ENCODE results near the gene GM2A. TPM values are rescaled to one million over a fixed set of nuclear protein-coding genes. Genes with fewer than 3 reads are reported as not detected.

The GM2A gene
- total and polyA plus RNA-seq, 3 donors from 2014 or later: 29.8 to 54.4 (median 38.0) TPM

DNA sequence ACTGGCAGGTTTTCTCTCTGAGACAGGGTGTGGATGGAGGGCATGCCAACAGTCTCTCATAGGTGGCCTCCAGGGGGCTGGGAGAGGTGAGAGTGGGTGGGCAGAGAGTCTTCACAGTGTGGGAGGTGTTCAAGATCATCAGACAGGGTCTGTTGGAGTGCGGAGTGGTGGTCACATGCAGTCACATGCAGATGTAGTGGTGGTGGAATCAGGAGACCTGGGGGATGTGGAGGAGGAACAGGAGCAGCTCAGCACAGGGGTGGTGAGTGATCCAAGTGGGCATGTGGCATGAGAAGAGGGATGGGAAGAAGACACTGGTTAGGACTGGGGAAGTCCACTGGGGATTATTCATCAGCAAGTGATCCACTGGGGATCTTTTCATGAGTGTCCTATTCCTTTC, 5.8 kb downstream of the GM2A start:
- no peak for TF ChIP-seq POLR2A (IDR thresholded peaks at IDR 0.05)
- no peak overlapping the region for H3K4me3 ChIP-seq
- peaks cover 7% of the 10 kb centered on the region for H3K4me1 ChIP-seq
- no peak for DNase-seq
- 0 to 40% methylated on average over 1 of the region's 1 CpG for WGBS, 2 donors
- intact Hi-C loops (cut with DNase I; ENCODE audit: low total_unique reads): no loop called here
- H3K36me3 ChIP-seq (ENCODE audit: low read depth, missing control alignments): no peaks in the 10 kb centered on the region
- no peaks in the 10 kb centered on the region for H3K9me3 ChIP-seq
- H3K27ac ChIP-seq: no peak overlapping the region
- H3K27me3 ChIP-seq: no peaks in the 10 kb centered on the region

DNA sequence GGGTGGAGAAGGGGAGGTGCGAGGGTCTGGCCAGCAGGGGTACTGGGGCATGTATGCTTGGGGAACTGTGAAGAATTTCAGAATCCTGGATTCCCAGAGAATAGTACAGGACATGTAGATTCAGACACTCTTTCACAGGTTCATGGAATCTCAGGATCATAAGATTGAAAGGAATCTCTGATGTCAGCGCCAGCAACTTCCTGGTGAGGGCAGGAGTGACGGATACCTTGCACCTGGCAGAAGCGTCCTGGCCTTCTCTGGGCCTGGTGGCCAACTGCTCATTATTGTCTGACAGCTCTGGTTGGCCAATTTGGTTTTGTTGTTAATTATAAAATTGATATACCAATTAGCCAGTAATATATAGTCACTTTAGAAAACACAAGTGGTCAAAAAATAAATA, 6.9 kb downstream of the GM2A start:
- DNase-seq: no peak
- intact Hi-C loops (cut with DNase I; ENCODE audit: low total_unique reads): no loop called here
- H3K4me3 ChIP-seq: no peak overlapping the region

DNA sequence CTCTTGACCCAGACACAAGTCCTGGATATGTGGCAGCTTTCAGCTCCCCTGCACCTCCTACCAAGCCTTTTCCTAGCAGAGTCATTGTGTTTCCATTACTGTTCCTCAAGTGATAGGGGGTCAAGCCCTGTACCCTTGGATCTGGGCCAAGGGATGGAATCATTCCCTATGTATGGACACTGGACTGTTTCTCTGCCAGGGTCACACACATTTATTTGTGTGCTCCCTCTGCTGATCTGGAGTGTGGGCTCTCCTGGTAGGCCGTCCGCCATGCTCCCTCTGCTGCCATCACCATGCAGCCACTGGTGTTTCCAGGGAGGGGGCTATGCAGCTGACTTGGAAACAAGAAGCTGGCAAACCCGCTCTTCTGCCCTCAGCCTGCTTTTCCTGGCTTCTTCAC, 9.5 kb downstream of the GM2A start:
- Histone ChIP-seq H3K4me1 (no peaks in the 10 kb centered on the region), H3K36me3 (ENCODE audit: low read depth, missing control alignments) (no peaks in the 10 kb centered on the region), H3K4me3 (no peak overlapping the region), H3K9me3 (no peaks in the 10 kb centered on the region), H3K27ac (no peak overlapping the region), H3K27me3 (no peaks in the 10 kb centered on the region)
- intact Hi-C loops (cut with DNase I; ENCODE audit: low total_unique reads): no loop called here
- no peak for DNase-seq
- no peak for TF ChIP-seq POLR2A (IDR thresholded peaks at IDR 0.05)
- TF ChIP-seq, protein P1, sequence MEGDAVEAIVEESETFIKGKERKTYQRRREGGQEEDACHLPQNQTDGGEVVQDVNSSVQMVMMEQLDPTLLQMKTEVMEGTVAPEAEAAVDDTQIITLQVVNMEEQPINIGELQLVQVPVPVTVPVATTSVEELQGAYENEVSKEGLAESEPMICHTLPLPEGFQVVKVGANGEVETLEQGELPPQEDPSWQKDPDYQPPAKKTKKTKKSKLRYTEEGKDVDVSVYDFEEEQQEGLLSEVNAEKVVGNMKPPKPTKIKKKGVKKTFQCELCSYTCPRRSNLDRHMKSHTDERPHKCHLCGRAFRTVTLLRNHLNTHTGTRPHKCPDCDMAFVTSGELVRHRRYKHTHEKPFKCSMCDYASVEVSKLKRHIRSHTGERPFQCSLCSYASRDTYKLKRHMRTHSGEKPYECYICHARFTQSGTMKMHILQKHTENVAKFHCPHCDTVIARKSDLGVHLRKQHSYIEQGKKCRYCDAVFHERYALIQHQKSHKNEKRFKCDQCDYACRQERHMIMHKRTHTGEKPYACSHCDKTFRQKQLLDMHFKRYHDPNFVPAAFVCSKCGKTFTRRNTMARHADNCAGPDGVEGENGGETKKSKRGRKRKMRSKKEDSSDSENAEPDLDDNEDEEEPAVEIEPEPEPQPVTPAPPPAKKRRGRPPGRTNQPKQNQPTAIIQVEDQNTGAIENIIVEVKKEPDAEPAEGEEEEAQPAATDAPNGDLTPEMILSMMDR (IDR thresholded peaks at IDR 0.05): no peak
- WGBS, 2 donors: 97% methylated on average over 3 of the region's 3 CpGs

More for the DNA sequence above, 6.9 kb downstream of the GM2A start:
- Histone ChIP-seq H3K36me3 (ENCODE audit: low read depth, missing control alignments) (no peaks in the 10 kb centered on the region), H3K4me1 (no peaks in the 10 kb centered on the region), H3K27ac (no peak overlapping the region), H3K27me3 (no peaks in the 10 kb centered on the region), H3K9me3 (no peaks in the 10 kb centered on the region)
- WGBS, 2 donors: 91 to 98% methylated on average over 4 of the region's 4 CpGs
- no peak for TF ChIP-seq POLR2A (IDR thresholded peaks at IDR 0.05)
- TF ChIP-seq, protein P1 (IDR thresholded peaks at IDR 0.05): no peak

DNA sequence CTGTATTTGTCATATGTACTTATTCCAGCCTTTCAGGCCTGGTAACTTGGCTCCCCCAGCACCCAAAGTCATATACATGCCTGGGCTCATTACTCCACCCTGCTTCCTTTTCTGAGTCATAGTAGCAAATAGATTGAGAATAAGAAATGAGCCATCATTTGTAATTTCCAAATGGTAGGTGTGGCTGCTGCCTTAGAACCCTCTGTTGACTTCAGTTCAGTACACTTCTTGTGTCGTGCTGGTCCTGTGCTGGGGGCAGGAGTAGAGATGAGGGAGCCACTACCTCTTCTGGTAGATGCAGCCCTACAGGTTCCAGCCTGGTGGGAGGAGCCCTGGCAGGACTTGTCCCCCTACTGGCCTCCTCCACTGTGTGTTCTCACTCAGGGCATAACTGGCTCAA, 11.1 kb downstream of the GM2A start:
- WGBS, 2 donors: 76 to 88% methylated on average over 1 of the region's 1 CpG
- no peaks in the 10 kb centered on the region for H3K36me3 ChIP-seq (ENCODE audit: low read depth, missing control alignments)
- intact Hi-C loops (cut with DNase I; ENCODE audit: low total_unique reads): no loop called here
- H3K9me3 ChIP-seq: no peaks in the 10 kb centered on the region
- H3K4me3 ChIP-seq: no peak overlapping the region
- DNase-seq: no peak
- no peaks in the 10 kb centered on the region for H3K4me1 ChIP-seq
- no peak overlapping the region for H3K27ac ChIP-seq
- H3K27me3 ChIP-seq: no peaks in the 10 kb centered on the region
- TF ChIP-seq POLR2A (IDR thresholded peaks at IDR 0.05): no peak
- TF ChIP-seq, protein P1 (IDR thresholded peaks at IDR 0.05): no peak

DNA sequence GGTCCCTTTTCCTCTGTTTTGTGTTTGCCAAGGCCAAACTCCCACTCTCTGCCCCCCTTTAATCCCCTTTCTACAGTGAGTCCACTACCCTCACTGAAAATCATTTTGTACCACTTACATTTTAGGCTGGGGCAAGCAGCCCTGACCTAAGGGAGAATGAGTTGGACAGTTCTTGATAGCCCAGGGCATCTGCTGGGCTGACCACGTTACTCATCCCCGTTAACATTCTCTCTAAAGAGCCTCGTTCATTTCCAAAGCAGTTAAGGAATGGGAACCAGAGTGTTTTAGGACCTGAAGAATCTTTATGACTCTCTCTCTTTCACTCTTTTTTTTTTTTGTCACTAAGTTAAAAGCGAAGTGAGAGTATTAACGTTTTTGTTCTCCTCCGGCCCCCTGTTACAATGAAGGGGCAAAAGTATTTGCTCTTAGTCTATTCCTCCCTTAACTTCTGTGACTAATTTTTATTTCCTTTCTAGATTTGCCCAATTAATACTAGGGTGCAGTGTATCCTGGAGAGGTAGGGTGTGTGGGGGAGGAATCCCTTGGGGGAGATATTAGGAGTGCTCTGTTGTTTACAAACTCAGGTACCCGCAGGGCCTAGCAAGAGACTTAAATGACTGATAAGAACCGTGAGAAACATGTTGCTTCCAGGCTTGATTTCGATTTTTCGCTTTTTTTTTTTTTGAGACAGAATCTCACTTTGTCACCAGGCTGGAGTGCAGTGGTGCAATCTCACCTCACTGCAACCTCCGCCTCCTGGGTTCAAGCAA, 14.7 kb downstream of the GM2A start:
- Histone ChIP-seq H3K4me1 (no peaks in the 10 kb centered on the region), H3K27me3 (no peaks in the 10 kb centered on the region), H3K36me3 (ENCODE audit: low read depth, missing control alignments) (no peaks in the 10 kb centered on the region), H3K4me3 (no peak overlapping the region), H3K27ac (no peak overlapping the region), H3K9me3 (no peaks in the 10 kb centered on the region)
- intact Hi-C loops (cut with DNase I; ENCODE audit: low total_unique reads): no loop called here
- DNase-seq: no peak
- TF ChIP-seq, protein P1 (IDR thresholded peaks at IDR 0.05): no peak
- no peak for TF ChIP-seq POLR2A (IDR thresholded peaks at IDR 0.05)
- WGBS, 2 donors: 81 to 88% methylated on average over 11 of the region's 11 CpGs

Measured in testis (tissue), 3 donors.